NCI-H1417 (cell line): ENCODE data around the gene SPPL3.

Experiments
- DNase-seq, 3 experiments: peaks; one replicate each; lab custom pipeline; 2025; lab: John Stamatoyannopoulos, UW

SPPL3 gene

GRCh38 chr12:120874547-120875245 is 29.5 kb downstream of the SPPL3 start:
- DNase-seq, result no peak

- DNase-seq, result no peak
Observed at GRCh38 chr12:120873226-120873625, 30.9 kb downstream of the SPPL3 start.

- no peak for DNase-seq
Observed at GRCh38 chr12:120872487-120872886, 31.7 kb downstream of the SPPL3 start.

GRCh38 chr12:120870415-120870814 is 33.7 kb downstream of the SPPL3 start:
- no peak for DNase-seq

- no peak for DNase-seq
Observed at GRCh38 chr12:120869376-120869775, 34.8 kb downstream of the SPPL3 start.

GRCh38 chr12:120866108-120866507 is 38.0 kb downstream of the SPPL3 start:
- no peak for DNase-seq

- no peak for DNase-seq
Observed at GRCh38 chr12:120865098-120865497, 39.1 kb downstream of the SPPL3 start.

GRCh38 chr12:120862664-120863063 is 41.5 kb downstream of the SPPL3 start:
- DNase-seq, result no peak

GRCh38 chr12:120861074-120861795 is 42.9 kb downstream of the SPPL3 start:
- no peak for DNase-seq

- no peak for DNase-seq
Observed at GRCh38 chr12:120858306-120859088, 45.7 kb downstream of the SPPL3 start.

- DNase-seq, result no peak
Observed at GRCh38 chr12:120856980-120857379, 47.2 kb downstream of the SPPL3 start.

- DNase-seq, result no peak
Observed at GRCh38 chr12:120855823-120856588, 48.2 kb downstream of the SPPL3 start.

GRCh38 chr12:120854804-120855203 is 49.4 kb downstream of the SPPL3 start:
- no peak for DNase-seq

GRCh38 chr12:120853188-120853587 is 51.0 kb downstream of the SPPL3 start:
- no peak for DNase-seq

GRCh38 chr12:120851944-120852343 is 52.2 kb downstream of the SPPL3 start:
- DNase-seq, result no peak

- DNase-seq, result no peak
Observed at GRCh38 chr12:120851444-120851843, 52.7 kb downstream of the SPPL3 start.

GRCh38 chr12:120849765-120850164 is 54.4 kb downstream of the SPPL3 start:
- DNase-seq, result no peak

GRCh38 chr12:120847814-120848213 is 56.3 kb downstream of the SPPL3 start:
- DNase-seq, result no peak

GRCh38 chr12:120847392-120847791 is 56.8 kb downstream of the SPPL3 start:
- no peak for DNase-seq

GRCh38 chr12:120846721-120847120 is 57.4 kb downstream of the SPPL3 start:
- no peak for DNase-seq

- no peak for DNase-seq
Observed at GRCh38 chr12:120845696-120846095, 58.5 kb downstream of the SPPL3 start.
